ENCODE measurements around the gene CCDC81.
A peak's percentile ranks its signal among the peaks of the same experiment; 100 is the strongest.
"Not testable (repeated sequence)": the region's sequence is repeated elsewhere in the genome, so short reads cannot be mapped to it uniquely, and the experiment has no call there.

CCDC81 gene

DNA sequence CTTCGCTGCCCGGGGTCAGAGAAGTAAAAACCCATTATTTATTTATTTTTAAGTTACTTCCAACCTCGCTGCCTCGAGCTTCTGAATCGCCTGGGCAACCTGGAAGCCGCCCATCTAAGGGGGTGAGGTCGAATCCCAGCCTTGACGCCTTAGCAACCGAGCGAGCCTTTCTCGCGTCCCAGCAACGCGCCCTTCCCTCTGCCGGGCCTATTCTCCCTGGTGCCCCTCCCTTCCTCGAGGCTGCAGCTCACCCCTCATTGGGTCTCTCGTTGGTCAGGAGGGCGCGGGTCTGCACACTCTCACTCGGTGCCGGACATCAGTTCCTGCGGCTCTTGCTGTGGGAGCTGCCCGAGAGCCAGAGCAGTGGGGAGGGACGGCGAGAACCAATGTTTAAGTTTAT lies at the start of gene CCDC81:
Gene CCDC81 (plus strand): TSS at position 302 of the 400 bp plus-strand sequence. CDS start 277 bp downstream, outside the sequence.
- peak within 1 kb of the TSS; percentile 3 to 53 (median 41) for H3K4me3 ChIP-seq (ENCODE audit: low read depth in 1 of 5, low read length in 5 of 5)
- peaks cover 0 to 8% (median 7%) of the 10 kb centered on the region in 5 donors for H3K4me1 ChIP-seq (ENCODE audit: control insufficient read depth in 5 of 5, insufficient read depth in 5 of 5, low read length in 5 of 5)
- no peak within 1 kb of the TSS for H3K27ac ChIP-seq (ENCODE audit: low read depth, low read length)
- no peaks in the 10 kb centered on the region for H3K36me3 ChIP-seq (ENCODE audit: control insufficient read depth in 5 of 5, insufficient read depth in 5 of 5, low read length in 5 of 5)
- H3K27me3 ChIP-seq (ENCODE audit: control insufficient read depth in 5 of 5, insufficient read depth in 4 of 5, low read length in 5 of 5): no peaks in the 10 kb centered on the region
- H3K9me3 ChIP-seq (ENCODE audit: control insufficient read depth in 5 of 5, low read length in 5 of 5): peaks cover 0 to 4% (median 0%) of the 10 kb centered on the region in 5 donors
- H3K9ac ChIP-seq (ENCODE audit: low read length in 5 of 5): peak within 1 kb of the TSS in 2 of 5 donors; percentile 10 to 44

DNA sequence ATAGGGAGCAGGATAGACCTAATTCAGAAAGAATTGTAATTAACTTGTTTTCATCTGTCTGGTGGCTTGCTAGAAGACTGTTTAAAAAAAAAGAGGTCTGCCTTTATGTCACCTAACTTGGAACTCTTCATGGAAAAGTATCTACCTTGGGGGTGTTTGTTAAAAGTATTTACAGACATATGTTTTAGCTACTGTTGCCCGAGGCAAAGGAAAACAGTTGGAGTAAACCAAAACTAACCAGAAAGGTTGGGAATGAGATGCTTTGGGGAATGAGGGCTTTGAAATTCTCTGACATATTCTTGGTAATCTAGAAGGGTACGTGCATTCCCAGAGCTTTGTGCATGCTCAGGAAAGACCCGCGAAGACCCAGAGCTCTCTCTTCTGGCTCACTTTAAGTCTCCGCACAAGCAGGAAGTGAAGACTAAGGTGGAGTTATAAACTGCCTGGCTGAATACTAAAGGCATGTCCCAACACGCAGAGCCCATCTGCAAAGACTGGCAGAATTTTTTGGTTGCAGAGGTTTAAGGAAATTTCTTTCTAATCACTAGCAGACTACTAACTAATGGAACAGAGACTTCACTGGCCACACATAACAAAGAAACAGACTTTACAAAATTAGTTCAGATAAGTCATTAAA lies 39.4 kb upstream of the CCDC81 start:
- Histone ChIP-seq H3K4me1 (ENCODE audit: control insufficient read depth in 5 of 5, insufficient read depth in 5 of 5, low read length in 5 of 5) (no peaks in the 10 kb centered on the region), H3K36me3 (ENCODE audit: control insufficient read depth in 5 of 5, insufficient read depth in 5 of 5, low read length in 5 of 5) (peaks cover 20 to 29% (median 23%) of the 10 kb centered on the region in 5 donors), H3K9ac (ENCODE audit: low read length in 5 of 5) (no peak overlapping the region), H3K27me3 (ENCODE audit: control insufficient read depth in 5 of 5, insufficient read depth in 4 of 5, low read length in 5 of 5) (no peaks in the 10 kb centered on the region), H3K9me3 (ENCODE audit: control insufficient read depth in 5 of 5, low read length in 5 of 5) (no peaks in the 10 kb centered on the region), H3K4me3 (ENCODE audit: low read depth in 1 of 5, low read length in 5 of 5) (no peak overlapping the region), H3K27ac (ENCODE audit: low read depth, low read length) (no peak overlapping the region)

- peaks cover 20 to 29% (median 23%) of the 10 kb centered on the region in 5 donors for H3K36me3 ChIP-seq (ENCODE audit: control insufficient read depth in 5 of 5, insufficient read depth in 5 of 5, low read length in 5 of 5)
- no peaks in the 10 kb centered on the region for H3K4me1 ChIP-seq (ENCODE audit: control insufficient read depth in 5 of 5, insufficient read depth in 5 of 5, low read length in 5 of 5)
- no peaks in the 10 kb centered on the region for H3K27me3 ChIP-seq (ENCODE audit: control insufficient read depth in 5 of 5, insufficient read depth in 4 of 5, low read length in 5 of 5)
- no peaks in the 10 kb centered on the region for H3K9me3 ChIP-seq (ENCODE audit: control insufficient read depth in 5 of 5, low read length in 5 of 5)
- no peak overlapping the region for H3K4me3 ChIP-seq (ENCODE audit: low read depth in 1 of 5, low read length in 5 of 5)
- no peak overlapping the region for H3K9ac ChIP-seq (ENCODE audit: low read length in 5 of 5)
- no peak overlapping the region for H3K27ac ChIP-seq (ENCODE audit: low read depth, low read length)
These were observed 37.5 kb upstream of the CCDC81 start for GRCh38 chr11:86337227-86337626.

- Histone ChIP-seq H3K27me3 (ENCODE audit: control insufficient read depth in 5 of 5, insufficient read depth in 4 of 5, low read length in 5 of 5) (no peaks in the 10 kb centered on the region), H3K4me1 (ENCODE audit: control insufficient read depth in 5 of 5, insufficient read depth in 5 of 5, low read length in 5 of 5) (no peaks in the 10 kb centered on the region), H3K36me3 (ENCODE audit: control insufficient read depth in 5 of 5, insufficient read depth in 5 of 5, low read length in 5 of 5) (peaks cover 12 to 25% (median 24%) of the 10 kb centered on the region in 5 donors), H3K4me3 (ENCODE audit: low read depth in 1 of 5, low read length in 5 of 5) (no peak overlapping the region), H3K27ac (ENCODE audit: low read depth, low read length) (no peak overlapping the region), H3K9ac (ENCODE audit: low read length in 5 of 5) (no peak overlapping the region), H3K9me3 (ENCODE audit: control insufficient read depth in 5 of 5, low read length in 5 of 5) (no peaks in the 10 kb centered on the region)
These were observed 33.3 kb upstream of the CCDC81 start for GRCh38 chr11:86341382-86341781.

- no peaks in the 10 kb centered on the region for H3K9me3 ChIP-seq (ENCODE audit: control insufficient read depth in 5 of 5, low read length in 5 of 5)
- peaks cover 5 to 18% (median 16%) of the 10 kb centered on the region in 5 donors for H3K36me3 ChIP-seq (ENCODE audit: control insufficient read depth in 5 of 5, insufficient read depth in 5 of 5, low read length in 5 of 5)
- H3K4me1 ChIP-seq (ENCODE audit: control insufficient read depth in 5 of 5, insufficient read depth in 5 of 5, low read length in 5 of 5): no peaks in the 10 kb centered on the region
- no peak overlapping the region for H3K9ac ChIP-seq (ENCODE audit: low read length in 5 of 5)
- H3K27me3 ChIP-seq (ENCODE audit: control insufficient read depth in 5 of 5, insufficient read depth in 4 of 5, low read length in 5 of 5): no peaks in the 10 kb centered on the region
- H3K27ac ChIP-seq (ENCODE audit: low read depth, low read length): no peak overlapping the region
- H3K4me3 ChIP-seq (ENCODE audit: low read depth in 1 of 5, low read length in 5 of 5): no peak overlapping the region
These were observed 28.2 kb upstream of the CCDC81 start for GRCh38 chr11:86346513-86346912.

GRCh38 chr11:86355256-86355655 lies 19.4 kb upstream of the CCDC81 start:
- Histone ChIP-seq H3K27ac (ENCODE audit: low read depth, low read length) (no peak overlapping the region), H3K36me3 (ENCODE audit: control insufficient read depth in 5 of 5, insufficient read depth in 5 of 5, low read length in 5 of 5) (no peaks in the 10 kb centered on the region), H3K27me3 (ENCODE audit: control insufficient read depth in 5 of 5, insufficient read depth in 4 of 5, low read length in 5 of 5) (no peaks in the 10 kb centered on the region), H3K9me3 (ENCODE audit: control insufficient read depth in 5 of 5, low read length in 5 of 5) (no peaks in the 10 kb centered on the region), H3K4me3 (ENCODE audit: low read depth in 1 of 5, low read length in 5 of 5) (no peak overlapping the region), H3K9ac (ENCODE audit: low read length in 5 of 5) (no peak overlapping the region), H3K4me1 (ENCODE audit: control insufficient read depth in 5 of 5, insufficient read depth in 5 of 5, low read length in 5 of 5) (no peaks in the 10 kb centered on the region)

- not testable (repeated sequence) for H3K27me3 ChIP-seq (ENCODE audit: control insufficient read depth in 5 of 5, insufficient read depth in 4 of 5, low read length in 5 of 5); H3K4me1 ChIP-seq (ENCODE audit: control insufficient read depth in 5 of 5, insufficient read depth in 5 of 5, low read length in 5 of 5); H3K9ac ChIP-seq (ENCODE audit: low read length in 5 of 5); H3K36me3 ChIP-seq (ENCODE audit: control insufficient read depth in 5 of 5, insufficient read depth in 5 of 5, low read length in 5 of 5); H3K27ac ChIP-seq (ENCODE audit: low read depth, low read length); H3K4me3 ChIP-seq (ENCODE audit: low read depth in 1 of 5, low read length in 5 of 5); H3K9me3 ChIP-seq (ENCODE audit: control insufficient read depth in 5 of 5, low read length in 5 of 5)
These were observed 17.3 kb upstream of the CCDC81 start for GRCh38 chr11:86357412-86357811.

DNA sequence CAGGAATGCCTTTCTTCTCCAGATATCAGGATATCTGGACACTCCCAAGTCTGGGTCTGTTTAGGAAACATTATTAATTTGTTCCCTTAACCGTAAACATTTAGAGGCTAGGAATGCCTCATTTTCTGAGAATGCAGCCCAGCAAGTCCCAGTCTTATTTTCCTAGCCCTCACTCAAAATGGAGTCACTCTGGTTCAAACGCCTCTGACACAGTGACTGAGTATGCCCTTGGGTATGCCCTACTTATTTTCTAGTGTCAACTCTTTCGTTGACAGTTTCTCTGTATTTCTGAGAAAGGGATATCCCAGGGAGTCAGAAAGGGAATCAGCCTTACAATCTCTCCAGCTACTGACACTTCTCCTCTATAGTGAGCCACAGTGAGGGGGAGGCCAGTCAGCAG lies 16.0 kb upstream of the CCDC81 start:
- Histone ChIP-seq H3K36me3 (ENCODE audit: control insufficient read depth in 5 of 5, insufficient read depth in 5 of 5, low read length in 5 of 5) (no peaks in the 10 kb centered on the region), H3K4me3 (ENCODE audit: low read depth in 1 of 5, low read length in 5 of 5) (no peak overlapping the region), H3K27me3 (ENCODE audit: control insufficient read depth in 5 of 5, insufficient read depth in 4 of 5, low read length in 5 of 5) (no peaks in the 10 kb centered on the region), H3K9me3 (ENCODE audit: control insufficient read depth in 5 of 5, low read length in 5 of 5) (no peaks in the 10 kb centered on the region), H3K9ac (ENCODE audit: low read length in 5 of 5) (no peak overlapping the region), H3K4me1 (ENCODE audit: control insufficient read depth in 5 of 5, insufficient read depth in 5 of 5, low read length in 5 of 5) (no peaks in the 10 kb centered on the region), H3K27ac (ENCODE audit: low read depth, low read length) (no peak overlapping the region)

DNA sequence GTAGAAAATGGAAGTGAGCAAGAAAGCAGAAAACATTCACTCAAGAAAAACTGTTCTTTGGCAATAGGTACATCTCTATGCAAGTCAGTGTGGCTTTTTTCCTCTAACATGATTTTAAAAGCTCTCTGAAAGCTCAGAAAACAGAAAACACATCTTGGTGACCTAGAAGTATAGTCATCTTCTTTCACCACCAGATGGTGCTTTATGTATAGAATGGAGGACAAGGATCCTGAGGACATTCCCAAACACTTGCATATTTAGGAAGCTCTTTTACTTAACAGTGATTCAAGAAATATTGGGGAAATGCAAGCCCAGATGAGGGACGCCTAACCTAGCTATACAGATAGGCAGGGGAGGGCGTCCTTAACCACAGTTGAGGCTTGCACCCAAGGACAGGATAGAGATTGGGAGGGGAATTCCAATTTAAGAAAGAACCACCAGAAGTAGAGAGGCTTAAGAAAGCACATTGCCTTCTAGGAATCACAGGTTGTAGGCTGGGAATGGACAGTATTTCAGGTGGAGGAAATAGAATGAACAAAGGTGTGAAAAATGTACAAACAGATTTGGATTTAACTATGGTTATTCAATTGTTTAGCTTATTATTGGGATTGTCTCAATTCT lies 13.8 kb upstream of the CCDC81 start:
- H3K4me1 ChIP-seq (ENCODE audit: control insufficient read depth in 5 of 5, insufficient read depth in 5 of 5, low read length in 5 of 5): no peaks in the 10 kb centered on the region
- H3K4me3 ChIP-seq (ENCODE audit: low read depth in 1 of 5, low read length in 5 of 5): no peak overlapping the region
- H3K36me3 ChIP-seq (ENCODE audit: control insufficient read depth in 5 of 5, insufficient read depth in 5 of 5, low read length in 5 of 5): no peaks in the 10 kb centered on the region
- no peaks in the 10 kb centered on the region for H3K27me3 ChIP-seq (ENCODE audit: control insufficient read depth in 5 of 5, insufficient read depth in 4 of 5, low read length in 5 of 5)
- H3K9me3 ChIP-seq (ENCODE audit: control insufficient read depth in 5 of 5, low read length in 5 of 5): no peaks in the 10 kb centered on the region
- no peak overlapping the region for H3K27ac ChIP-seq (ENCODE audit: low read depth, low read length)
- no peak overlapping the region for H3K9ac ChIP-seq (ENCODE audit: low read length in 5 of 5)

DNA sequence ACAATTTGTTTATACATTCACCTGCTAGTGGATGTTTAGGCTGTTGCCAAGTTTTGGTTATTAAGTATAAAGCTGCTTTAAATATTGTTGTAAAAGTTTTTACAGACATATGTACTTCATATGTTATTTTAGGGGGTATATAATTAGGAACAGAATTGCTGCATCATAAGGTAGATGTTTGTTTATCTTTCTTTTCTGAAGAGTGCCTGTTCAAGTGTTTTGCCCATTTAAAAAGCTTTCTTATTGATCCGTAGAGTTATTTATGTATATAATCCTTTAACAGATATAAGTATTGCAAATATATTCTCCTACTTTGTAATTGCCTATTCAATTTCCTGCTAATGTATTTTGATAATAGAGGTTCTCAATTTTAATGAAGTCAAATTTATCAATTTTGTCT lies 11.3 kb upstream of the CCDC81 start:
- Histone ChIP-seq H3K4me1 (ENCODE audit: control insufficient read depth in 5 of 5, insufficient read depth in 5 of 5, low read length in 5 of 5) (no peaks in the 10 kb centered on the region), H3K9ac (ENCODE audit: low read length in 5 of 5) (no peak overlapping the region), H3K27ac (ENCODE audit: low read depth, low read length) (no peak overlapping the region), H3K27me3 (ENCODE audit: control insufficient read depth in 5 of 5, insufficient read depth in 4 of 5, low read length in 5 of 5) (no peaks in the 10 kb centered on the region), H3K4me3 (ENCODE audit: low read depth in 1 of 5, low read length in 5 of 5) (no peak overlapping the region), H3K9me3 (ENCODE audit: control insufficient read depth in 5 of 5, low read length in 5 of 5) (no peaks in the 10 kb centered on the region), H3K36me3 (ENCODE audit: control insufficient read depth in 5 of 5, insufficient read depth in 5 of 5, low read length in 5 of 5) (no peaks in the 10 kb centered on the region)

All from subcutaneous abdominal adipose tissue (tissue), 5 donors.